Hindlimb muscle (tissue), 1 donor: ENCODE measurements around the gene CDH4. TPM values are rescaled to one million over a fixed set of nuclear protein-coding genes. Genes with fewer than 3 reads are reported as not detected.
"Not testable (repeated sequence)": the region's sequence is repeated elsewhere in the genome, so short reads cannot be mapped to it uniquely, and the experiment has no call there.

Experiments used
- DNase-seq: peaks from one replicate; pipeline ENCODE4 v3.0.0-alpha.2; 2013
- polyA plus RNA-seq: library from polyadenylated mRNA; unstranded; fragments of 120-200 nt; gene quantifications from one replicate; pipeline ENCODE4 v1.2.1, GENCODE V29; 2013; ENCODE audit not compliant: insufficient read length

CDH4 gene
- polyA plus RNA-seq, 1 donor = 1.0 TPM

DNA sequence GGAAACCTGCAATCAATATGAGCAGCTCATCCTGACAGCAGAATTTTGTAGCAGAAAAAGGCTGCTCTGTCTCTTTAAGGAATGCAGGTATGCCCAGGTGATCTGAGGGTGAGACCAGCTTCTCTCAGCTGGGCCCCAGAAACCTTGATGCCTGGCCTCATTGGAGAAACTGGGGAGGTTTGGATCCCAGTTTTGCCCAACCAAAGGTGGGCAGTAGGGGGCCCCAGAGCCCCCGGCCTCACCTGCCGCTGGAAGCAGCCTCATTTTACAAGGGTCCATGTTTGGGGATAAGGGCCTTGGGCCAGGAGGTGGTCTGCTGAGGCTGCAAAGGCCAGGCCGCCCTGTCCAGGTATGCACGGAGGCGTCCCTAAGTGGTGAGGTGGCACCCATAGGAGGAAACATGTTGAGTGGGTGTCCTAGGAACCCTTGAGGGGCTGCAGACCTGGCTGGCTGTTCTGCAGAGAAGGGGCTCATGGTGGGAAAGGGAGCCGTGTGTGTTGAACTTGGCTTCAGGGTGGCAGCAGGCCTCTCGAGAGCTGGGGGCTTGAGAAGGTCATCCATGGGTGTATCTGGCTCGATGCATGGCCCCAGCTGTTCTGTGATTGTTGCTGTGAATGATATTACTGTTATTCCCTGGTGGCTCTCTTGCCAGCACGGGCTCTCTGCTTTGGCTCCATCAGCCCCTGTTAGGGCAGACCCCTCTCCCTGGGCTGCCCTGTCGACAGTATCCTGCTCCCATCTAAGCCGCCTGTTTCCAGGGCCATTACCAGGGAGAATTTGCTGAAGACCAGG, 208.4 kb downstream of the CDH4 start:
- DNase-seq = no peak

DNA sequence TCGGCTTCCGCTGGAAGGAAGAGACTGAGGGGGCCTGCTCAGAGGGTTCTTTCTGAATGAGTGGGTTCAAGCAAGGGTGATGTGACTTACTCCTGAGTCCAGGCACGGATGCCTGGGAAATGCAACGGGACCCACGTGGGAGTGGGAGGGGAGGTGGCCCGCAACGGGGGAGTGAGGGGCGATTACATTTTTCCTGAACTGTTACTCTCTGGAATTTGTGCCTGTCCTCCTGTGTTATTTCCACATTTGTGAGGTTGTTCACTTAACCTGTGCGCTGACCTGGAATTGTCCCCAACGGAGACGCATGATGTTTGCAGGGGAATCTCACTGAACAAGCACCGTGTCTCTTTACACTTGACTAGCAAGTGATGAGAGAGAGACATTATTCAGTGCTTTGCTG, 209.4 kb downstream of the CDH4 start:
- no peak for DNase-seq

DNA sequence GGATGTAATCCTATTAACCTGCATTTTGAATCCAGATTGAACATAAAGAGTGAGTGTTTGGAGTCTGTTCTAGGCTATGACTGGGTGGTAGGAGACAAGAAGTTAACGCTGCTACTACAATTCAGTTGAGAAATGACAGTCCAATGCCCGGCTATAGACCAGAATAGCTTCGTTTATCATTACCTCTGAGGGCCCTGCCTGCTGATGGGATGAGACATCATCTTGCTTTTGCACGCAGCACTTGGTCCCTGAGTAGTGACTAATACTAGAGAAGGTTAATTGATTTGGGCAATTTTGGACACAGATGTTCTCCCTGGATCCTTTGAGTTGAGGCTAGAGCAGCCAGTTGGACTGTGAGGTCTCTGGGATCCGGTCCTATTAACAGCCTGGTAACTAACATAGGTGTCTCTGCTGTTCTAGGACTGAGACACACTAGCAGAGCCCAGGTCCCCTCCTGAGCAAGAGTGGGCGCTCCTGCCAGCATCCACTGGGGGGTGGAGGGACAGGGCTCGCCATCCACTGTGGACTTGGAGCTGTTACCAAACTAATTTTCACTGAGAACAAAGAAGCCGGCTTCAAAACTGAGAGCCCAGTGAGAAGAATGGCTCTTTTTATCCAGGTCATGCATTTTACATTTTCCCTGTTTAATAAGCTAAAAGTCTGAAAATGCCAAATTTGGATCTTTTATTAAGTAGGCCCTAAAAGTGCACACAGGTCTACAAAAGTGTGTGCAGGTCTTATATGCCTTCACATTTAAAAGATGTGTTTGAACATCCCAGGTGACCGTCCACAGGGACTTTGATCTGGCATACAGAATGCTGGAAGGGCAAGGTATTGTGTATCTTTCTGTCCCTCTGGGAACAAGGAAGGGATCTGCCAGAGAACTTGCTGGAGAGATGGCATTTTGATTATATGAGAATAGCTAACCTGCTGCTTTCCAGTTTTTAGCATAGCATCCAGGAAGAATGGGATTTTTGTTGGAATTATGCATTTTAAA, 212.5 kb downstream of the CDH4 start:
- DNase-seq = no peak

DNA sequence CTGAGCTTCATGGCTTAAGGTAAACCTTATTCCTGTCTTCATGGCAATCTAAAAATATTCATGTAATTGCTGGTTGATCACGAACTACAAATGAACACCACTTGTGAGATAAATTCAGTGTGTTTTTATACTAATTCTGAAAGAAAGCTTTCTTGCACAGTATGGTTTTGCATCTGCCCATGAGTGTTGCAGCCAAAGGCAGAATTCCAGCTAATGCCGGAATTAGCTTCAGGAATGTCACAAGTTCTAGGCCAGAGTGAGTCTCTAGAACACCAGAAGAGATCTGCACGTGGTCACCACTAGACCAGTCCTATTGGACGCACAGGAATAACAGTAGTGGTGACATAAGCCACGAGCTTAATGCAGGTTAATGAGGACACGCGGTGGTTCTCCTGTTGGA, 223.7 kb downstream of the CDH4 start:
- DNase-seq = no peak

DNA sequence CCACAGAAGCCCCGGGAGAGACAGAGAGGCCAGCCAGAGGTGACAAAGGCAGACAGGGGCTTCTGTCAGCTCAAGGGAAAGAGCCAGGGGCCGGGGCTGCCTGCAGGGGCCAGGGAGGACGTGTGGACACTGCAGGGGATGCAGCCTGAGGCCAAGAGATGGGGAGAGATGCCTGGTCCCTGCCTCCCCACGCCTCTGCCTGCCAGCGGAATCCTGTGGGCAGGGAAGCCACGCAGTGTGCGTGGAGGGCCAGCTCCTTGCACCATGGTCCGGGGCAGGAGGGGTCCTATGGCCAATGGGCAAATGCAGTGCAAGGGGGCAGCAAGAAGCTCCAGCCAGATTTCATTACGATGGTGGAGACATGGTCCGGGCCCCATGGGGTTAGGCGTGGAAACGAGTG, 224.9 kb downstream of the CDH4 start:
- DNase-seq = no peak

DNA sequence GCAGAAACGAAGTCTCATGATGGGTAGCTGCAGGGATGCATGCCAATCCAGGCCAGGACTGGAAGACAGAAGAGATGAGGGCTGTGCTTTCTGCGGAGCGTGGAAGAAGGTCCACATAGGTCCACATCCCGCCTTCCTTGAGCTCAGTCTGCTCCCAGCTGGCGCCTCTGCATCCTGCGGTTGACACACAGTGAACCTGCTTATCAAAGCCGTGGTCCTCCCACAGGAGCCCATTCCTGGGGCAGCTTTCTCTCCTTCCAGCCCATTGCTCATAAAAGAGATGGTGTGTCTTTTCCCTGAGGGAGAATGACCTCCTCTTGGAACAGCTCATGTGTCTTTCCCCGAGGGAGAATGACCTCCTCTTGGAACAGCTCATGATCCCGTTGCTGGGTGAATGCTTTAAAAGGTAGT, 225.4 kb downstream of the CDH4 start:
- no peak for DNase-seq

DNA sequence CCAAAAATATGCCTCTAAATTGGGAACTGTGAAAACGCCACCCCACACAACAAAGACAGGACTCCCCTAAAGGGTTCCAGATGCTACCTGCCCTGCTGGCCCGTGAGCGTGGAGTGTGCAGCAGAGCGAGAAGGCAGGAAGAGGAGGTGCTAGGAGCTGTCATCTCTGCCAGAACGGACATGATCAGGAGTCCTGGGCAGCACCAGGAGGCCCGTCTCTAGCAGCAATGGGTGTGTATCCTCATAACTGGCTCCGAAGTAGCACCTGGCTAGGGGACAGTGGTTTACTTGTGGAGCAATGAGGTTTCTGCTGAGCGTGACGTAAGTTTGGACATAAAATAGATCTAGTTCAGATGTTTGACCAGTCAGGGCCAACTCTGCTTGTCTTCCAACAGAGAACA, 226.0 kb downstream of the CDH4 start:
- no peak for DNase-seq

DNA sequence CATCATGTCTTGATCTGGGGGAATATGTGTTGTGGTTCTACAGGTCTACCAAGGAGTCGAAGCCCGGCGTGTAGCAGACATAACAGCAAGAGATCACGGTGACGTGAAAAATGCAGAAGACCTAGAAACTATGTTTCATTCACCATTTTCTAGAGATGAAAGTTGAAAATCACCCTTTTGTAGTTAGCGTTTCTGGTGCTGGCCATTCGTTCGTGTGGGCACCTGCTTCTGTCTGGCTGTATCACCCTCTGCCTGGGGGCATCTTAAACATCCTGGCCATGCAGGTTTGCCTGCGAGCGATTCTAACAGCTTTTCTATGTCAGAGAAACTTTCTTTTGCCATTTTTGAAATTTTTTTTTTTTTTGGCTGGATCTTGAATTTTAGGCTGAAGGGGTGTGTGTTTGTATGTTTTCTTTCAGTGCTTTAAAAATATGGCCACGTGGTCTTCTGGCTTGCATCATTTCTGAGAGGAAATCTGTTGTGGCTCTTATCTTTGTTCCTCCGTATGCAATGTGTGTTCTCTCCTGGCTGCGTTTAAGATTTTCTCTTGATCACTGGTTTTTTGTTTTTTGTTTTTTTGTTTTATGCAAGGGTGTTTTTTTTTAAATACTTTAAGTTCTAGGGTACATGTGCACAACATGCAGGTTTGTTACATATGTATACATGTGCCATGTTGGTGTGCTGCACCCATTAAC, 226.7 kb downstream of the CDH4 start:
- DNase-seq = no peak

DNA sequence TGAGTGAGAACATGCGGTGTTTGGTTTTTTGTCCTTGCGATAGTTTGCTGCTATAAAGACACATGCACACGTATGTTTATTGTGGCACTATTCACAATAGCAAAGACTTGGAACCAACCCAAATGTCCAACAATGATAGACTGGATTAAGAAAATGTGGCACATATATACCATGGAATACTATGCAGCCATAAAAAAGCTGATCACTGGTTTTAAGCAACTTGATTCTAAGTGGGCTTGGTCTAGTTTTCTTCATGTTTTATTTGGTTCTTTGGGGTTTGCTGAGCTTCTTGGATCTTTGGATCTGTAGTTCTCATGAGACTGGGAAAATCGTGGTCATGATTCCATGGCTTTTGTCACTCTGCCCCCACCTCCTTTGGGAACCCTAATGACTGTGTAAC, 227.4 kb downstream of the CDH4 start:
- DNase-seq = not testable (repeated sequence)

DNA sequence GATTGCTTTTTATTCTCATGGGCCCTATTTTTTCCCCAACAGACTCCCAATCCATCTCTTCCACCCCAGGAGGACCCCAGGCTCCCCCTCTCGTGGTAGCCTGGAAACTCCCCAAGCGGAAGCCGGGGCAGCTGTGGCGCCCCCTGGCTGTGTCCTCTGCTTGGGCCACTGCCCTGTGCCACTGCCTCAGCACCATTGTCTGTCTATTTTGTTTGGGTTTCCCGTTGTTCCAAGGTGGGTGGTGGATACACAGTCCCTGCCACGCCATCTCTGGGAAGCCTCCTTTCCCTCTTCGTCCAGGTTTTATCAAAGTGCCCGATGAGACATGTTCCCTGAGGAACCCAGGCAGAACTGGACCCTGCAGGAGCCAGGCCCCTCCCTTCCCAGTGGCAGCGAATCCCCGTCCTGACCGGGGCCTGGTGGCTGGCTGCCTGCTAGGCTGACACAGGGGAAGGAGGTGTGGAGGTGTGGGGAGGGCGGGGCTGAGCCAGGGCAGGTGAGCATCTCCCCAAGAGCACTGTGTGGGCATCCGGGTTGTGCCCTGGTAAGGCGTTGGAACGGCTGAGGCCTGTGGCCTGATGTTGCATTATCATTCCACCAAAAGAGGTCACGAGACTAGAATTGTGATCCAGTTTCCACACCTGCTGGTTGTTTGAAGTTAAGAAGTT, 228.2 kb downstream of the CDH4 start:
- DNase-seq = no peak

DNA sequence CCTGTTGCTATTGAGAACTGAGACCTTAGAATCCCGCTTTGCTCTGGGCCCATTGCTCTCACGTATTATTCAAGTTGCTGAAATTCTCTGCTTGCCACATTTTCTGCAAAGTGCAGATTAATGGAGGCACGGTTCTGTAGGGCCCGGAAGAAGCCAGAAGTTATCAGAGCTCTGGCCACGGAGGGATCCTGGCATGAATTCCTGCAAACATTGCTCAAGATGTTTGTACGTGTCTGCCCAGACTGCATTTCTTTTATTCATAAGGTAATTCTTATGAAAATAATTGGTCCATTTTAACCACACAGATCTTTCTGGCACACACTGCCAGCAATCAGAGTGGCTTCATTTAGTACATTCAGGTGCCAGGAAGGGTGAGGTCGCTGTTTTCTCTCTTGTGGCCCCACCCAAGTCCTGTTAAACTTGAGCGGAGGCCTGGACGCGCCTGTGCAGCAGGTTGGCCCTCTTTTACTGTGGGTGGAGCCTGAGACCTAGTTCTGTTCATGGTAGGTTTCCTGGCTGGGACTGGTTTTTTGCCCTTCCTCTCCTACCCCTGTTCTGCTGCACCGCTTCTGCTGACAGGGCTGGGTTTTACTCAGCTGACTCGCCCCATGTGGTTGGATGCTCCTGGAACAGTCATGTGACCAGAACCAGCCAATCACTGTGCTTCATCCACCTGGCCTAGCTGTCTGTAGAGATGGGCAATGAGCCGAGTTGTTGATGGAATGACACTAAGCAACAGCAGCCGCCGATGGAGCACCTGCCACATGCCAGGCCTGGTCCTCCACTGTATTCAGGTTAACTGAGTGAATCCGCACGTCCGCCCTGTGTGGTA, 230.2 kb downstream of the CDH4 start:
- no peak for DNase-seq

DNA sequence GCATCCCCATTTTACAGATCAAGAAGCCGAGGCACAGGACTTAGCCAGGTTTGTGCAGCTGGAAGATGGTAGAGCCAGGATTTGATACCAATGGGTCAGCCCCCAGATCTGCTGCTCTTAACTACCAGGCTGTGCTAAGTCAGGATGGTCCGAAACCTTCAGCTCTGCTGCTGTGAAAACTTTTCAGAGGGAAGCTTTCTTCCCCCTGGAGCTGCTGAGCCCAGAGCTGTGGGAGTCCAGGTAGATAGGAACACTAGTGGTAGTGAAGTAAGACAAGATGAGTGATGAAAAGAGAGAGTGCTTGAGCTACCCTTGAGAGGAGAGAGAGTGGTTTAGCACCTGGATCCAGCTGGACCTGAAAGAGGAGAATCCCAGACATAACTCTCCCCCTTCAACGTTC, 230.8 kb downstream of the CDH4 start:
- no peak for DNase-seq

DNA sequence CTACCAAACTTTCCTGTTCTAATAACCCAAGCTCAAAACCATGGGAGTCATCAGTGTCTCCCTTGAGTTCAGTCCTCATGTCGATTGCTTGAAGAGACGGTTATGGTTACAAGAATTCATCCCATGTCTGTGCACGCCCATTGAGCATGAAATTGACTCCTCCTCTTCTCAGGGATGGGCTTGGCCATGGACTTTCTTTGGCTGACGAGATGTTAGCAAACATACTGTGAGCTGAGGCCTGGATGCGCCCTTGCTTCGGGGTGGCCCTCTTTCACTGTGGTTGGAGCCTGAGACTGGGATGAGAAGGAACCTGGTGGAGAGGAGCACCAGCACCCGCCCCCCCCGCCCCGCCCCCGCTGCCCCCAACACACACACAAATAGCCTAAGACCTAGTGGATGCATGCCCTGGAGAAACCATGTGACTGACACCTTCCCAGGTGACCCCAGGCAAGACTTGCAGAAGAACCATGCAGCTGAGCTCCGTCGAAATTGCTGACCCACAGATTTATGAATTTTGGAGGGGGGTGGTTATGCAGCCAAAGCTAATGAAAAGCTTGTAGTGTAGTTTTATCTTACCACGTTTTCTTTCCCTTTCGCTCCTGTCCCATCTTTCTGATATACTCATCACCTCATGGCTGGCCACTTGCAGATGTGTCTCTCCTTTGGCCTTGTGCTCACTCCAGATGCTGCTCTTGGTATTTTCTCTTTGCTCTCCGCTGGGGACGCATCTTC, 231.4 kb downstream of the CDH4 start:
- no peak for DNase-seq

DNA sequence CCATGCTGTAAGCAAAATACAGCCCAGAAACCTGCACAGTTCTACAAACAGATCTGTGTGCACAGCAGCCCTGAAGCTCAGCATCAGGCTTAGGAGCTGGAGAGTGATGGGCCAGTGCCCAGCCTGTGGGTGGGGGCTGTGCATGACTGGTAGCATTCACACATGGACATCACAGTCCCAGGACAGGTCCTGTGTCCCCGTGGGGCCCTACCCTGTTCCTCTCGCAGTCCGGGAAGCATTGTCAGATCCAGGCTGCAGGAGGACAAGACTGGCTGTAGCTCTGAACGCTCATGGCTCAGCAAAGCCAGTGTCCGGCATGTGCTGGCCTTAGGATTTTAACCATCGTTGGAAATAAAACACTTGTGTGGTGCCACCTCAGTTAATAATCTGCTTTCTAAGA, 234.1 kb downstream of the CDH4 start:
- DNase-seq = no peak

DNA sequence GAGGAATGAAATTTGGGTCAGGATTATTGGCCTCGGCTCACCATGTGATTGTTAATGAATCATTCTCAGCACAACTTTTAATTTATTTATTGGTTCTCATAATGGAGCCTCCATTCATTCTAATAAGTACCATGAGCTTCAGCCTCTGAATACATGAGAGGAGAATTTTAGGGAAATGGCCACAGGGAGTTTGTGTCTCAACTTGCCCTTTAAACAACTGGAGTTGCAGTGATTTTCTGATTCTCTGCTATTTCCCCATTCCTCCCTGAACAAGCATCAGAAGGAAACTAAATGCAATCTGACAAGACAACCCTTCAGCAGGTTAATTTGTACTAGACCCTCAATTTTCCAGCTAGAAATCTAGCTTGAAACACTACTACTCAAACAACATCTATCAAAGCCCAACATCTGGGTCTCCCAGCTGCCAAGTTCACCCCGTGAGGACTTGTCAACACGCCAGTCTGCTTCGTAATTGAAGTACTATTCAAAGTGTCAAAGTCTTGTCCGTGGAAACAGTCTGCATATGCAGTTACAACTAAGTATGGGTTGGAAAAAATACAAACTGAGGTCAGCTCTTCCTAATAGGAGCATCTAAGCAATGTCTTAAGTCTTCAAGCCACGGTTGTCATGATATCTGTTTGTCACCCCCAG, 235.4 kb downstream of the CDH4 start:
- no peak for DNase-seq

DNA sequence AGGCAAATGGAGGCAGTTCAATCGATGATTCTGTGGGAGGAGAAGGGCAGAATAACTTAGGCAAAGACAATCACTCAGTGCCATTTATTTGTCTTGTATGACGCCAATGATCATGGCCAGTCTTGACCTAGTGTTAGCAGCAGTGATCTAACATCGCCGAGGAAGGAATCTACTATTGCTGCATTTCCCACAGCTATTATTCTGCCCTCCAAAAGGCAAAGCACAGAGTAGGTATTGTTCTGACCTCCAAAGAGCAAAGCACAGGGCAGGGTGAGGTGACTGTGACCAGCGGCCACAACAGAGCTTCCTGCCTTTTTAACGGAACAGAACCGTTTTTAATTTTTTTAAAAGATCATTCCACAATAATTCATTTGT, 235.9 kb downstream of the CDH4 start:
- DNase-seq = no peak

DNA sequence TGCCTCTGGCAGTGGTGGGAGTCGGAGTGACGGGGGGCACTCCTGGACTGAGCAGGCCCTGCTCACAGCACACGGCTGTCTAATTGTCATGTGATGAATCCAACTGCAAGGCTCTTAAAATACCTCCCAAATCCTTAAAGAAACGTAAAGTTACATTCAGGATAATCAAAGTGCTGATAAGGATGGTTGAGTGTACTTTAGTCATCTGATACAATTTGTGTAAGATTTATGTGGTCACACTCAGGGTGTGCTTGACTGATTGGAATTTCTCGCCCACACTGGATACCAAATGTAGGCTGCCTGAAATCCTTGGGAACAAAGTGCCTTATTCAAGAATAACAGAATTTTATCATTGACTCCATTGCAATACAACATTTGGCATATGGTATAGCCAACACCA, 238.7 kb downstream of the CDH4 start:
- DNase-seq = no peak

DNA sequence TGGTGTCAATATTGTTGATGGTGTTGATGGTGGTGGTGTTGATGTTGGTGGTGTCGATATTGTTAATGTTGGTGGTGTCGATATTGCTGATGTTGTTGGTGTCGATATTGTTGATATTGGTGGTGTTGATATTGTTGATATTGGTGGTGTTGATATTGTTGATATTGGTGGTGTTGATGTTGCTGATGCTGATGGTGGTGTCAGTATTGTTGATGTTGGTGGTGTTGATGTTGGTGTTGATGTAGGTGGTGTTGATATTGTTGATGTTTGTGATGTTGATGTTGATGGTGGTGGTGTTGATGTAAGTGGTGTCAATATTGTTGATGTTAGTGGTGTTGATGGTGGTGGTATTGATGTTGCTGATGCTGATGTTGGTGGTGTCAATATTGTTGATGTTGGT, 240.0 kb downstream of the CDH4 start:
- DNase-seq = no peak

DNA sequence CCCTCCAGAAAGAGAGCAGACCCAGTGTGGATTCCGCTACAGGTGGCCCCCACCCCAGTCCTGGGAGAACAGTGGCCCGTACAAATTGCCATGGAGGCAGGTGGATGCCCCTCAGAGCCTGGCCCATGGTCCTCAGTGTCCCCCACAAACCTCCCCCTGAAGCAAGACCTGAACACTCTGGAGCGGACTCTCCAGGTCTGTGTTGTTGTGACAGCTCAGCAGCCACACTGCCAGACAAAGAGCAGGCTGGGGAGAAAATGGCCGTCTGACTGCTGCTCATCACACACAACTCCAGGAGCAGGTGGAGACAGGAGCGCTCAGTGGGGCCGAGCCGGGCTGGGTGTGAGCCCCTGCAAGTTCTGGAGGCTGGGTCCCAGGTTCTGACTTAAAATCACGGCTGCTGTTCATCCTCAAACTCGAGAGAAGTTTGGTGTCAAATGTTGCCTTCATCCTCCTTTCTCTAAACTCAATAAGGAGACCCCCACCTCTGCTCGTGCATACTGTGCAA, 241.8 kb downstream of the CDH4 start:
- no peak for DNase-seq
